Measurements from ENCODE around the gene ZBED4. TPM values are rescaled to one million over a fixed set of nuclear protein-coding genes. Genes with fewer than 3 reads are reported as not detected.
"Not testable (repeated sequence)": the region's sequence is repeated elsewhere in the genome, so short reads cannot be mapped to it uniquely, and the experiment has no call there.

Gene ZBED4
- total RNA-seq, 2 donors from 2014 or later, result 10.4 to 11.2 TPM

DNA sequence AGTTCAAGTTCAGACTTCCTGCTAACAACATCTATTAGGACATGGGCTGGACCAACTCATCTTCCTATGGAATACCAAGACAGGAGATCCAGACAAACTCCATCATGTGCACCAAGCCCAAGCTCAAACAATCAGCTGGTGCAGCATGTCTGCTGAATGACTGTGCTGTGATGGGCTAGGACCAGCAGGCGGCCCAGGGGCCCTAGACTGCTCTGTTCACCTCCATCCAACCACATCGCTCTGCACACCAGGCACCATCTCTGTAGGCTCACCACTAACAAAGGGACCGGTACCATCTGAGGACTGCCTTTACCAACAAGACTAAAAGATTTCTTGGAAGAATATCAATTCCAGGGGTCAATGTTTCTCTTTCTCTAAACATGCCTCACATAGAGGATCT lies 36.3 kb upstream of the ZBED4 start:
- Histone ChIP-seq H3K4me3 (no peak overlapping the region), H3K27me3 (replicated peaks; ENCODE audit: insufficient read depth) (no peaks in the 10 kb centered on the region), H3K36me3 (peaks cover 0 to 9% of the 10 kb centered on the region in 2 donors), H3K27ac (no peak overlapping the region), H3K4me1 (replicated peaks) (no peaks in the 10 kb centered on the region), H3K9me3 (no peaks in the 10 kb centered on the region)
- TF ChIP-seq, protein P1, sequence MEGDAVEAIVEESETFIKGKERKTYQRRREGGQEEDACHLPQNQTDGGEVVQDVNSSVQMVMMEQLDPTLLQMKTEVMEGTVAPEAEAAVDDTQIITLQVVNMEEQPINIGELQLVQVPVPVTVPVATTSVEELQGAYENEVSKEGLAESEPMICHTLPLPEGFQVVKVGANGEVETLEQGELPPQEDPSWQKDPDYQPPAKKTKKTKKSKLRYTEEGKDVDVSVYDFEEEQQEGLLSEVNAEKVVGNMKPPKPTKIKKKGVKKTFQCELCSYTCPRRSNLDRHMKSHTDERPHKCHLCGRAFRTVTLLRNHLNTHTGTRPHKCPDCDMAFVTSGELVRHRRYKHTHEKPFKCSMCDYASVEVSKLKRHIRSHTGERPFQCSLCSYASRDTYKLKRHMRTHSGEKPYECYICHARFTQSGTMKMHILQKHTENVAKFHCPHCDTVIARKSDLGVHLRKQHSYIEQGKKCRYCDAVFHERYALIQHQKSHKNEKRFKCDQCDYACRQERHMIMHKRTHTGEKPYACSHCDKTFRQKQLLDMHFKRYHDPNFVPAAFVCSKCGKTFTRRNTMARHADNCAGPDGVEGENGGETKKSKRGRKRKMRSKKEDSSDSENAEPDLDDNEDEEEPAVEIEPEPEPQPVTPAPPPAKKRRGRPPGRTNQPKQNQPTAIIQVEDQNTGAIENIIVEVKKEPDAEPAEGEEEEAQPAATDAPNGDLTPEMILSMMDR (IDR thresholded peaks at IDR 0.05), result no peak
- TF ChIP-seq POLR2A (IDR thresholded peaks at IDR 0.05), result no peak
- no peak for TF ChIP-seq POLR2AphosphoS5 (IDR thresholded peaks at IDR 0.05)
- intact Hi-C loops (cut with DNase I), result no loop called here
- WGBS, result 80% methylated on average over 3 of the region's 3 CpGs
- DNase-seq (ENCODE audit: low spot score), result no peak

DNA sequence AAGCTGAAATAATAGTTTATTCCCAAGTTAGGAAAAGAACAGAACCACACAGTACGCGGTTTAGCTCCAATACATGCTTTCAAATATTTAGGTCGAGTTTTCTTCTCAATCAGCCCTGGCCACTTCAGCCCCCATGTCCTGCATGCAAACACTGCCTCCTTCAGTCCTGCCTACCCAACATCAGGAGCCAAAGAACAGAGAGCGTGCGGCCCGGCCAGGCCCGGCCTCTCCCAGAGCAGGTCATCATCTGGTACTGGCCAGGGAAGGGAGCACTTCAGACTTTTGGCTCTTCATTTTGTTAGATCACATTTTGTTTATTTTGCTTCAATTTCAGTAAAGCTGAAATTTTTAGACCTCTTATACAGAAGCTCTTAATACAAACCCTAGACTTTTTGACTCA lies 32.7 kb upstream of the ZBED4 start:
- Histone ChIP-seq H3K4me1 (replicated peaks) (peaks cover 5% of the 10 kb centered on the region), H3K27ac (no peak overlapping the region), H3K36me3 (peaks cover 0 to 16% of the 10 kb centered on the region in 2 donors), H3K27me3 (replicated peaks; ENCODE audit: insufficient read depth) (no peaks in the 10 kb centered on the region), H3K9me3 (no peaks in the 10 kb centered on the region), H3K4me3 (no peak overlapping the region)
- TF ChIP-seq POLR2AphosphoS5 (IDR thresholded peaks at IDR 0.05) (no peak), POLR2A (IDR thresholded peaks at IDR 0.05) (no peak)
- TF ChIP-seq, protein P1 (IDR thresholded peaks at IDR 0.05), result no peak
- no peak for DNase-seq (ENCODE audit: low spot score)
- WGBS, result 68% methylated on average over 7 of the region's 7 CpGs
- intact Hi-C loops (cut with DNase I), result no loop called here

DNA sequence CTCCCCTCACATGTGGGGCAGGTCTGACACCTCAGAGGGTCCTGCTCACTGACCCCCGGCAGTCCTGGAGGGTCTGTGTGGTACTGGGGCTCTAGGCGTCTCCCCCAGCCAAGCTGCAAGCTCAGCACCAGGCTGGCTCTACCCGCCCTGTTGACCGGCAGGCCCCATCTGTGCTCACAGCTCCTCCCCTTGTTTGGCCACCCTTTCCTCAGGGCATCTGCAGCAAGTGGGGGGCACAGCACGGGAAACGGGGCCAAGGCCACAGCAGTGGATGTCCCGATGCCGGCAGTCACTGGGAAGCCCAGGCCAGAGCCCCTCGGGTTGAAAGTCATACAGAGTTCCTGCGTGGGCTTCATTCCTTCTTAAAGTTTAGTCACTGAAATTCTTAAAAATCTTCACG lies 31.9 kb upstream of the ZBED4 start:
- WGBS, result 78% methylated on average over 11 of the region's 11 CpGs
- H3K9me3 ChIP-seq; H3K27me3 ChIP-seq (replicated peaks; ENCODE audit: insufficient read depth); H3K4me3 ChIP-seq; intact Hi-C loops (cut with DNase I); DNase-seq (ENCODE audit: low spot score); H3K4me1 ChIP-seq (replicated peaks); H3K27ac ChIP-seq: not testable (repeated sequence)
- peaks cover 0 to 16% of the 10 kb centered on the region in 2 donors for H3K36me3 ChIP-seq

DNA sequence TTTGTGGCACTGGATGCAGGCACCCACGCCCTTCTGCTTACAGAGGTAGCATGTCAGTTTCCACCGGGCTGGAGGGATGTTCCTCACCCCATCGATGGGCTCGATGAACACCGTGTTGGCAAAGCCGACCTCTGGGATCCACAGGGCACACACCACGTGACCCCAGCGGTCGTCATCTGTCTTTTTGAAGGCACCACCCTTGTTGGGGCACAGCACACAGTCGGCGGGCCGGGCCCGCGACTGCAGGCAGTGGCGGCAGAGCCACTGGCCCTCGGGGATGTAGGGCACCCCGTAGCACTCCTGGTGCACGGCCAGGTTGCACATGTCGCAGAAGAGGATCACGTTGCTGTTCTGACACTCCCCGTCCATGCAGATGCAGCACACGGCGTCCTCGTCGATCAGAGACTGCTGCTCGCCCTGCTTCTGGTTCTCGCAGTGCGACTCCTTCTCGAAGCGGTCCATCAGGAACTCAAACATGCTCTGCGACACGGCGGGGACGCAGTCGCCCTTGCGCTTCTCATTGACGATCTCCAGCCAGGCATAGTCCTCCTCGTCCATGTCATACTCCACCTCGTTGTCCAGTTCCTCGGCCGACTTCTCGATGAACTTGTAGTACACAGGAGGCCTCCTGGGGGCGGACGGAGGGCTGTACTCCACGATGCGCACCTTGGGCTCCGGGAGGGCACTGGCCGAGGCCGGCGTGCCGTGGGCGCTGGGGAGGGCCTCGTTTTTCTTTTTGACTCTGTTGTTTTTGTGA lies 30.2 kb upstream of the ZBED4 start:
- H3K4me3 ChIP-seq, result no peak overlapping the region
- 90% methylated on average over 53 of the region's 53 CpGs for WGBS
- H3K36me3 ChIP-seq, result peaks cover 0 to 16% of the 10 kb centered on the region in 2 donors
- intact Hi-C loops (cut with DNase I), result no loop called here
- no peak overlapping the region for H3K27ac ChIP-seq
- TF ChIP-seq, protein P1 (IDR thresholded peaks at IDR 0.05), result no peak
- TF ChIP-seq POLR2AphosphoS5 (IDR thresholded peaks at IDR 0.05), result no peak
- no peak for TF ChIP-seq POLR2A (IDR thresholded peaks at IDR 0.05)
- no peaks in the 10 kb centered on the region for H3K9me3 ChIP-seq
- H3K4me1 ChIP-seq (replicated peaks), result peaks cover 5% of the 10 kb centered on the region
- no peak for DNase-seq (ENCODE audit: low spot score)
- no peaks in the 10 kb centered on the region for H3K27me3 ChIP-seq (replicated peaks; ENCODE audit: insufficient read depth)

DNA sequence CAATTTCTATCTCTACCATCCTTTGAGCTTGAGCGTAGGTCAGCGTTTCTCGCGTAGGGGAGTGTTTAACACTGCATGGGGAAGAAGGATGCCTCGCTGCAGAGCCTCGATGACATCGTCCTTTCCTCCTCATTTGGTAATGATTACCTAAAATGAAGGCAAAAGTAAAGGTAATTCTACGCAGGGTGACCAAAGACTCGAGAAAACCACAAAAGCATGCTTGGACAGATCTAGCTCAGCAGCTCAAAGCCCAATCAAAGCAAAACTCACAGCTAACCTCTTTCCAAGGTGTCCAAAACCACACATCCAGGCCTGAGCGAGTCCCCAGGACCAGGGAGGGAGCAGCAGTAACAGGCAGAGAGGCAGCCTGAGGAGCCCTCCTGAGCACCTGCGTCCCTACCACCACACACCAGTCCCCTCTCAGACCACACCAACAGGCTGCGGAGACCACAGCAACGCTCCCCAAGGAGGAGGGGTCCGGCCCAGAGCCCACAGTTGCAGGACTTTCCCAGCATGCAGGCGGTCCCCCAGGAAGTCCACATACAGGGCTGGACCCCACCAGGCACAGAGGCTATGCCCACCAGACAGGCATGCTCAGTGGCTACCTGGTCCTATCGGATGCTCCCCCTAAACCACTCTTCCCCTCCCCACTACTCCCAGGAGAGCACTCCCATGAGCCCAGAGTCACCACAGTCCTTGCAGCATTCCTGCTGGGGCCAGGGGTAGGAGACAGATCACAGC lies 29.3 kb upstream of the ZBED4 start:
- no peak overlapping the region for H3K27ac ChIP-seq
- TF ChIP-seq POLR2A (IDR thresholded peaks at IDR 0.05) (no peak), POLR2AphosphoS5 (IDR thresholded peaks at IDR 0.05) (no peak)
- TF ChIP-seq, protein P1 (IDR thresholded peaks at IDR 0.05), result no peak
- DNase-seq (ENCODE audit: low spot score), result no peak
- H3K4me3 ChIP-seq, result no peak overlapping the region
- 80% methylated on average over 12 of the region's 16 CpGs for WGBS
- peaks cover 0 to 16% of the 10 kb centered on the region in 2 donors for H3K36me3 ChIP-seq
- no peaks in the 10 kb centered on the region for H3K27me3 ChIP-seq (replicated peaks; ENCODE audit: insufficient read depth)
- H3K9me3 ChIP-seq, result no peaks in the 10 kb centered on the region
- intact Hi-C loops (cut with DNase I), result no loop called here
- H3K4me1 ChIP-seq (replicated peaks), result peaks cover 5% of the 10 kb centered on the region
